Suprapubic skin (tissue), 3 donors: ENCODE results near the gene CD9.

Experiments used
- EP300 ChIP-seq: sonication (generic); formaldehyde crosslinking; IDR thresholded peaks from one replicate; pipeline ENCODE4 v1.6.1; 2017; ENCODE audit warnings: antibody characterized with exemption
- POLR2A ChIP-seq, 2 donors: fragments of 450-650 bp; IDR thresholded peaks; one replicate each; pipeline ENCODE4 v1.6.1; 2017; ENCODE audit warnings: antibody characterized with exemption in 2 of 2, mild to moderate bottlenecking in 2 of 2, moderate library complexity in 2 of 2
- TF ChIP-seq, protein P1 (sequence below), 2 donors: fragments of 200-600 bp in 1 of 2; fragments of 450-650 bp in 1 of 2; sonication (generic) in 1 of 2; IDR thresholded peaks; one replicate each; pipeline ENCODE4 v1.5.1; 2016 to 2019; ENCODE audit warnings: antibody characterized with exemption in 2 of 2, mild to moderate bottlenecking in 1 of 2, moderate library complexity in 1 of 2

DNA sequence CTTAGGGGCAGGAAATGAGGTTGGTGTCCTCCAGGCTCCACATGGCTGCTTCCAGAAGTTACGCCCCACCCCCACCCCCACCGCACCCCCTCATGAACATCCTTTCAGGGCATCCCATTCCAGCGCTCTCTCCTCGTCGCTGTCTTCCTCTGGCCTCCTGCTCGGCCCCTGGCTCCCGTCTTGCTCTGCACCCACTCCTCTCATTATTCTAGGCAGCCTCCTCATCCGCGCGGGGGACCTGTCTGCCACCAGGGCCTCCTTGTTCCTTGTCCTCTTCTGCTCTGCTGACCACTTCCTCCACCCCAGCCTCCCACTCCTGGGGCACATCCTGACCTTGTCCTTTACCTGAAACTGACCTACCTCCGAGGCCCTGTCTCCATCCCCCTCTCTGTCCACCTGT lies 80.5 kb downstream of the CD9 start:
- no peak for TF ChIP-seq POLR2A (IDR thresholded peaks at IDR 0.05)
- TF ChIP-seq EP300: no peak
- TF ChIP-seq, protein P1, sequence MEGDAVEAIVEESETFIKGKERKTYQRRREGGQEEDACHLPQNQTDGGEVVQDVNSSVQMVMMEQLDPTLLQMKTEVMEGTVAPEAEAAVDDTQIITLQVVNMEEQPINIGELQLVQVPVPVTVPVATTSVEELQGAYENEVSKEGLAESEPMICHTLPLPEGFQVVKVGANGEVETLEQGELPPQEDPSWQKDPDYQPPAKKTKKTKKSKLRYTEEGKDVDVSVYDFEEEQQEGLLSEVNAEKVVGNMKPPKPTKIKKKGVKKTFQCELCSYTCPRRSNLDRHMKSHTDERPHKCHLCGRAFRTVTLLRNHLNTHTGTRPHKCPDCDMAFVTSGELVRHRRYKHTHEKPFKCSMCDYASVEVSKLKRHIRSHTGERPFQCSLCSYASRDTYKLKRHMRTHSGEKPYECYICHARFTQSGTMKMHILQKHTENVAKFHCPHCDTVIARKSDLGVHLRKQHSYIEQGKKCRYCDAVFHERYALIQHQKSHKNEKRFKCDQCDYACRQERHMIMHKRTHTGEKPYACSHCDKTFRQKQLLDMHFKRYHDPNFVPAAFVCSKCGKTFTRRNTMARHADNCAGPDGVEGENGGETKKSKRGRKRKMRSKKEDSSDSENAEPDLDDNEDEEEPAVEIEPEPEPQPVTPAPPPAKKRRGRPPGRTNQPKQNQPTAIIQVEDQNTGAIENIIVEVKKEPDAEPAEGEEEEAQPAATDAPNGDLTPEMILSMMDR (IDR thresholded peaks at IDR 0.05): no peak
